NCI-H82 (cell line): Measurements from ENCODE around the gene ZNF750.

Source experiments
- DNase-seq: peaks from one replicate; lab custom pipeline; 2025; lab: John Stamatoyannopoulos, UW

ZNF750 gene

DNA sequence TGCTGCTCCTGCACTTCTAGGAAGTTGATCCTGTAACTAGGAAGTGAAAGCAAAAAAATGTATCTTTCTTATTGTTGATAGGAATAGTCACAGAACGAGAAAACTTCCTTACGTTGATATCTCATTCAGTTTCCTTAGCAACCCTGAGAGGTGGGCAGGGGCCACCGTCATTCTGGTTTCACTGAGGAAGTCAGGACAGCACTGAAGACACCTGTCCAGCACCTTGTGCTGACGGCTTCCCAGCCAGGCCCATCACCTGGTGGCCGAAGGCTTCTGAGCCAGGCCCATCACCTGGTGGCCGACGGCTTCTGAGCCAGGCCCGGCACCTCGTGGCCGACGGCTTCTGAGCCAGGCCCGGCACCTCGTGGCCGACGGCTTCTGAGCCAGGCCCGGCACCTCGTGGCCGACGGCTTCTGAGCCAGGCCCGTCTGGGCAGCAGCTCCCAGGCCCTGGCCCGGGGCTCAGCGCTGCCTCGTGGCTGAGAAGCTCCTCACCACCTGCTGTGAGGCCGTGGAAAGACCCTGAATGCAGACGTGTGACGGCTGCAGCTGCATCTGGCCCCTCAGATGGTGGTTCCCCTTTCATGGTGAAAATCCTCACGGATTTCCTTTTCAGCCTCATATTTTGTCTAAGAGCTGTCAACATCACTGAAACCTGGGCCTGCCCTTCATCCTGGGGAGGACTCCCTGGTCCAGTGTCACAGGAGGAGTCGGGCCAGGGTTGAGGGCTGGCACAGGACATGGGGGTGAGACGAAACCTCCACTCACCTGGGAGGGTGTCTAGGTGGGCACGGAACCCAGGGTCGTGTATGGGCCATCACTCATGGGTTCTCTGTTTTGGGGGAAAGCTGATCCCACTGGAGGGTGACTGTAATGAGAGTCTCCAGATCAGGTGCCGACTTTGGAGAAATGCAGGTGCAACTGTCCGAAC lies 33.0 kb upstream of the ZNF750 start:
- no peak for DNase-seq

DNA sequence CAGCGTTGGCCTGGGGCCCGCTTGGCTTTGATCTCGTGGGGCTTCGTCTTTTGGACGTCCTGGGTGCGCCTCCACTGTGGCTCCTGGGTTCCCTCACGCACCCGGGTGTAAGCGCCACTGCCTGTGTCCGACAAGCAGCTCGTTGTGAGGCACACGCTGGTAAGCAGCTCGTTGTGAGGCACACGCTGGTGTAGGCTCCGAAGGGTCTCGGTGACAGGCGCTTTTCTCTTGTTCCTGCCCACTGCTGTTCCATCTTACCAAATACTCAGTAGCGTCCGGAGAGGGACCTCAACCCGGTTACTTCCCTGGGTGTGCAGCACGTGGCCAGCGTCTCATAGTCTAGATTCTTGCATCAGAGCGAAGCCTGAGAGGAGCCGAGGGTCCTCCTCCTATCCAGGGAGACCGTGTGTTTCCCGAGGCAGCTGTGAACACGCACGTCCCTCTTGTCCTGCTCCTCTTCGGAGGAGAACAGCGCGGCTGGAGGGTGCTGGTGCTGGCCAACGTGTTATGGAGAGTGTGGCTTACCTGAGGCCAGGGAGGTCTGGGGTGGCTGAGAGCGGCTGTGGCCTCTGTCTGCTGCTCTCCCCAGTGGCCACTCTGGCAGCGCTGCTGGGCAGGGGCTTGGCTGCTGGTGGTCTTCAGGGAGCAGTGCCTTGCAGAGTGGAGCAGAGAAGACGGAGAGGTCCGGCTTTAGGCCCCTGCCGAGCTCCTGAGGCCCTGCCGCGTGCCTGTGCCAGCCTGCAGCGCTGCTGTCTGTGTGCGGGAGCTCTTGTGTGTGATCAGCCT lies 32.1 kb upstream of the ZNF750 start:
- DNase-seq: no peak

DNA sequence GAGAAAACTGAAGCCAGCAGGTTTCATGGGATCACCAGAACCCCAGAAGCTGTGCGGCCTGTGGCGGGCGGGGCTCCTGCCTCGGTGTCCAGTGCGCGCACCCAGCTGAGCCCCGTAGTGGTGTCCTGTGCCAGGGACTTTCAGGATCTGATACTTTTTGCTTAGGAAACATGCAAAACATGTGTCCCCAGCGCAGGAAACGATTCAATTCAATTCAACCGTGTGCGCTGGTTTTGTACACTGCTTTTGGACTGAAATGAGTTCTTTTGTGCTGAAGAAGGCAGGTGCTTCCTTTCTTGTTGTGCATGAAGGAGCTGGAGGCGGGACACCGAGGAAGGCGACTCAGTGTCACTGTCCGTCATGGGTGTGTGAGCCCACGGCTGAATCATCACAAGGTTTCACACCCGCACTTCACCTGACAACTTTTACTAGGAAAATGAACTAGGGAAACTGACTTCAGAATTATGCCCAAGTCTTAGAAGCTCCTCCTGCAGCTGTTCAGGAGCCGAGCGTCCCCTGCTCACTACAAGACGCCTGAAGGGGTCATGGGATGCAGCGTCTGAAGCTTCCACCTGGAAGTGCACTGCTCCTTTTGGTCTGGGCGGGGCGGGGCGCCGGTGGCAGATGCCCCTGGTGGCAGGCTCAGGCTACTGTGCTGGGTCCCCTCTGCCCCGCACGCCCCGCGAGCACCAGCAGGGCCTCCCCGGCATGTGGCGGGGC lies 31.4 kb upstream of the ZNF750 start:
- no peak for DNase-seq

DNA sequence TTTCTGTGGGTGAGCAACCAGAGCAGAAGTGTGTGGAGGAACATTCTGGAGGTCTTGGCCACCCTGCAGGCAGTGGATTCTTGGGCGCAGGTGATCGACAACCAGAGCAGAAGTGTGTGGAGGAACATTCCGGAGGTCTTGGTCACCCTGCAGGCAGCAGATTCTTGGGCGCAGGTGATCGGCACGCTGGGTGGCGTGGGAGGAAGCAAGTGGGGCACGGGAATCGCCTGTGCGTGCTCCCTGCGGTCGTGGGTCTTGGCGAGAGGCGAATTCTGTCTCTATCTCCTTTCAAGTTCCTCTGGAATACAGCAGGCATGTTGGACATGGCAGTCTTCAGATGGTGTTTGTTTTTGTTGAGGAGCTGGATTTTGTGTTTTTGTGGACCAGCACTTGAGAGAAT lies 30.7 kb upstream of the ZNF750 start:
- no peak for DNase-seq

DNA sequence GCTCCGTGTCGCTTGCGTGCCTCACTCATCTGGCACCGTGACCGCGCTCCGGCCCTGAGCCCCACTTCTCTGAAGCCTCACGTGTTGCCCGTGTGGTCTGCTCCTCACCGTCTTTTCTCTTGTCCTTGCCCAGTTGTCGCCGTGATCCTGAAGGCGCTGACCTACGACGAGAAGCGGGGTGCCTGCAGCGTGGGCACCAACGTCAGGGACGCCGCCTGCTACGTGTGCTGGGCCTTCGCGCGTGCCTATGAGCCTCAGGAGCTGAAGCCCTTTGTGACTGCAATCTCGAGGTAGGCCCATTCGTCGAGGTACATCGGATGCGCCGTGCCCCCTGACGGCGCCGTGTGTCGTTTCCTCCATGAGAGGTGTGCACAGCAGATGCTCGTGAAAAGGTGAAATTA lies 30.3 kb upstream of the ZNF750 start:
- no peak for DNase-seq

DNA sequence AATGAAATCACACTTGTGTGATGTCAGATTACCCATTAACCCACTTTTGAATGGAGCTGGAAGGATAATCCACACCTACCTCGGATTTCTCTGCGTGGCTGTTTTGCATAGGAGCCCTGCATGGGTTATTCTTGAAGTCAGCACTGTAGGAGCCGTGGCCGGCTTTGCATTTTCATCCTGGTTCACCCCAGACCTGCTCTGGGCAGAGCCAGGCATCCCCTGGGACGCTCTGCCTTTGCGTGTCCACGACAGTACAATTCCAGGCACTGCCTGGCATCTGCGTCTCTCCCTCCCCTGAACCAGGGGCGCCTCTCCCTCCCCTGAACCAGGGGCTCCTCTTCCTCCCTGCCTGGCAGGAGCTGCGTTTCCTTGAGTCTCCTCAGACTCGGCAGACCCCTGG lies 29.7 kb upstream of the ZNF750 start:
- DNase-seq: no peak

DNA sequence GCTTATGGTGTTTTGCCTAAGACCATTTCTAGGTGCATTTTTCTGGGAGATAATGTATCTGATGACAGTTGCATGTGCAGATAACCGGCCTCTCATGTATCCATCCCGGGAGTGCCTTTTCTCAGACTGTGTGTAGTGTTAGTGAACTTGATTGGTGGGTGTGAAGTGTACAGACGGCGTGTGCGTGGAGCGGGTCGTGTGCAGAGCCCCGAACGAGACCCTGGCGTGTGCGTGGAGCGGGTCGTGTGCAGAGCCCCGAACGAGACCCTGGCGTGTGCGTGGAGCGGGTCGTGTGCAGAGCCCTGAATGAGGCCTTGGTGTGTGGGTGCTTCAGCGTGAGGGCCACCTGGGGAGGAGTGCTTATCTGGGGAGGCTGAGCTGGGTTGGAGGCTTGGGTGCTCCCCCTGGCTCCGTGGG lies 28.9 kb upstream of the ZNF750 start:
- no peak for DNase-seq

DNA sequence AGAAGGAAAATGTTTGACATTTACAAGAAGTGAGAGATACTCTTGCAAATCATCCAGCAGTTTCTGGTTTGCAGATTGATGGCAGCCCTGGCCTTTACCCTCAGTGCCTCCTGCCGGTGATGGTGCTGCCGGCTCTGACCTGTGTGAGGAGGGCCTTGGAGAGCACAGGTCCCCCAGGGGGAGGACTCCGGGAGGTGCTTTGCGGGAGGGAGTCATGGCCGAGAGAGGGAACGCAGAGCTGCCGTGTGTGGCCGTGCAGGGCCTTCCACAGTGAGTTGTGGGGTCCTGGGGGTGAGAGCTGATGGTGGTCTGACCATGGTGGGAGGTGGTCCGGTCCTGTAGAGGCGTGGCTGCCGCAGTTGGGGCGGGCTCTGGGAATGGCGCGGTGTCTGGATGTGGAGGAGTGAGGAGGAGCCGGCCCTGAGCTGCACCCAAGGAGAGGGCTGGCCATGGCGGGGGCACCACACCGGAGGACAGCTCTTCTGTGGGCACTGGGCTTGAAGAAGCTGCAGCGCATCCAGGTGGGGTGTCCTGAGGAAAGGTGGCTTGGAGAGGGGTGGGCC lies 28.0 kb upstream of the ZNF750 start:
- no peak for DNase-seq

DNA sequence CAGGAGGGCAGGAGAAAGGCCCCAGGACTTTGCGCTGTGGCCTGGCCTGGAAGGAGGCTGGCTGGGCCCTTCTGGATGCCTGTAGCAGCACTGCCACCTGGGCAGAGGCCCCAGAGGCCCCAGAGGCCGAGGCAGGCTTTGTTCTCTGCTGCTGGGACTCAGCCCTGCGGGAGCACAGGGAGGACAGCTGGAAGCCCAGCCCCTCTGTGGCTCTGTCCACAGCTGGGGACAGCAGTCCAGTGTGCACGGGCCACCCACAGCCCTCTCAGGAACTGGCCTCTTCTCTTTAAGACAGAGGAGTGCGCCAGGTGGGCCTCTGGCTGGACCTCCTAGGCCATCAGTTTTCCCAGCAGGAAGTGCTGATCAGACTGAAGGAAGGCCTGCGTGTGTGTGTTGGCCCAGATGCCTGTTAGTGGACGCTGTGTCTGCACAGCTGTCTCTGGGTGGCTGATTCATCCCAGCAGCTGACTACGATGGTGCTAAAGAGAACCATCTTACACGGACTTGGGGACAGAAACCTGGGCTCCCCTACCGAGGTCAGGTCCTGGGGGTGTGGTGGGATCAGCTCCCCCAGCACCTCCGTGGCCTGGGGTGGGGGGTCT lies 26.9 kb upstream of the ZNF750 start:
- DNase-seq: no peak

DNA sequence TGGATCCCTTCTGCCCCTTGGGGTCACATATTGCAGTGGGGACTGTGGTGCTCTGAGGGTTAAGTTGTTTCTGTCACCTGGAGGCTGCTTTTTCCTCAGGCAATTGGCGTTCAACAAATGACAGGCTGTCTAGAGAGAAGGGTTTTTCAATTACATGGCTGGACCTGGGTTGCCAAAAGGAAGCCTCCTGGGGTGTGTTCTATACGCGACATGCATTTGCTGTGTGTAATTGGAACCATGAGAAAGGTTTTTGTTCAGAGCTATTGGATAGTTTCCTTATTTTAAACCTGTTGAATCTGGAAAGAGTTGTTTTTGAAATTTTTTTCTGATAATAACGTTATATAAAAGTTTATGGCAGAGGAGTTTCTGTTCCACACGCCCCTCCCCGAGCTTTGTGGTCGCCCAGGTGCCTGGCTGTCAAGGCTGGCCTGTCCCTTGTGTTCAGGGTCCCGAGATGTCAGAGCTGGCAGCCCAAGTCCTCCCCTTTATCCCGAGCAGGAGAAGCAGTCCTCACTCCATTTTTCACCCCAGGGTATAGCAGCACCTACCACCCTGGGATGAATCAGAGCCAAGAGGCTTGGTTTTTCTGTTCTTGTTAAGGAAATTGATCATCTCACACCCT lies 26.1 kb upstream of the ZNF750 start:
- DNase-seq: no peak

DNA sequence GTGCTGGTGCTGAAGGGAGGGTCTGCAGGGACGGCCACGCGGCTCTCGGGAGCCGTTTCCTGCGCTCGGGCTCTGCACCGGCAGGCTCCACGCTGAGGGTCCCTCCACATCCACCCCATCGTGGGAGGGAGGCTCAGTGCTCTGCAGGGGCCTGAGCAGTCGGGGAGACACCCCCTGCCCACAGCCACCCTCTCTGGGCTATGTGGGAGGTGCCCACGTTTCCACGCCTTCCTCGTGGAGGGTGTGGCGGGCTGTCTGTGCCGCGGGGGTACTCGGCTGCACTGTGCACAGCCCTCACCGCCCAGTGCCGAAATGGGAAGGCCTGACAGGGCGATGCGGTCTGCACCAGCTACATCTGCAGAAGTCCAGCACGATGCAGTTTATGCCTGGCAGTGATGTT lies 25.5 kb upstream of the ZNF750 start:
- DNase-seq: no peak

DNA sequence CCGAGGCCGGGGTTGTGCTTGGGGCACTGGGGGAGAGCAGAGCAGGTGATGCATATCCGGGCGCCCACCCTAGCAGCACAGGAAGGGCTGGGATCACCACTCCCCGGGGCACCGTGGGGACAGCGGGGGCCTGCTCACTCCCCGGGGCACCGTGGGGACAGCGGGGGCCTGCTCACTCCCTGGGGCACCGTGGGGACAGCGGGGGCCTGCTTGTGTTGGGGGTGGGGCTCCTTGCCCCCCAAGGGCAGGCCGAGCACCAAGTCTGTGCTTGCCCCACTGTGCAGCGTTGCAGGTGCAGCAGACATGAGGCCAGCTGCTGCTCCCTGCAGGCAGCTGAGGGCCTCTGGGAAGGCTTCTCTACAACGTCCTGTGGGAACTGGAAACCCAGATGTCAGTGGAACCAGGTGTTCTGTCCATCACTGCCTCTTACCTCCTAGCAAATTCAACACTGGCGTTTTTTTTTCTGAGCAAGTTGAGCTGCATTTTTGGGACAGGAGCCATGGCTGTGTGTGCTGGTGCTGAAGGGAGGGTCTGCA lies 25.0 kb upstream of the ZNF750 start:
- no peak for DNase-seq

DNA sequence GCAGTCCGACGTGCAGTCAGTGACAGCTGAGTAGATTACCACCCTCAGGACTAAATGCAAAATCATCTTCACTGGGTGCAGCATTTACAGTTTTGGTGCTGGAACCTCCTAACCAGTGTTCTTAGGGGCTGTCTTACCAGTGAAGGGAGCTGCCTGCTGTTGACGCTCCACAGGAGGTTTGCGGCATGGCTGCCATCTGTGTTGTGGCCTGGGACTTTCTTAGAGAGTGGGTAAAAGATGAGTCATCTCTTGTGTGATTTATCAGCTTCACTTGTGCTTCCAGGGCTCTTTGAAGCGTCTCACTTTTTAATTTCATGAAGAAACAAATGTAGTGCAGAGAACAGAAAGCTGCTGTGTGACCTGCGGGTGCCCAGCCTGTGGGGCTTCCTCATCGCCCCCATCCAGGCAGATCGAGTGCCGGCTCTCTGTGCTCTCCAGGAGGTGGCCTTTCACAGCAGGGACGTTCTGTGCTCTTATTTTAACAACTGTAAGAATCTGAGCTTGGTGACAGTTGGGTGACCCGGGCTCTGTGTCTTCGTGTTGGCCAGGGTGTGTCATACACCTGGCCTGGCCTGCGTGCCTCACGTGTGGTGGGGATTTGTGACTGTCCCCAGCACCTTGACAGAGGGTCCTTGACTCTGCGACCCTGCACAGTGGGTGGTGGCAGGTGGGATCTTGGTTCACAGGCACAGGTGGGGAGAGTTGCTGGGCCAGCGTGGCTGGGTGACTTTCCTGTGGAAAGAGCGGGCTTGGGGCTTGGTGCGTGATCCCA lies 24.3 kb upstream of the ZNF750 start:
- no peak for DNase-seq

DNA sequence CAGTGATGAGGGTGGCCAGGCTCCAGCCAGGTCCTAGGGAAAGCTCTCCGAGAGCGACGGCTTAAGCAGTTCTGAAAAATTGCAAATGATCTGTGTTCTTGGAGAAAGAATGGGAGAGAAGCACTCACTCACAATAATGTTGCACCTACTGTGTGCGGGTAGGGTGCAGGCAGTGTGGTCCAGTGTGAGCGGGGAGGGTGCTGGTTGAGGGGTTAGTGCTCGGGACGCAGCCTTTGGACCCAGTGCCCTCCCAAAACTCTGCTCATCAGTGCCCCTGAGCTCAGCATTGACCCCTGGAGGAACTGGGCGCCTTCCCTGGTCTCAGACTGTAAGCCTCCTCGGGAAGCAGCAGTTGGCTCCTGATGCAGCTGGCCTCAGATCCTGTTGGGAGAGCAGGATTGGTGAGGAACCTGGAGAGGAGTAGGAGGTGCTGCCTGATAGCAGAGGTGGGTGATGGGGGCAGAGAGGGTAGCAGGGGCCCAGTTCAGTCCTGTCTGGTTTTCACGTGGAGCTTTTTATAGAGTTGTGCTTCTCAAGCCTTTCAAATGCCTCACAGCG lies 23.6 kb upstream of the ZNF750 start:
- no peak for DNase-seq

DNA sequence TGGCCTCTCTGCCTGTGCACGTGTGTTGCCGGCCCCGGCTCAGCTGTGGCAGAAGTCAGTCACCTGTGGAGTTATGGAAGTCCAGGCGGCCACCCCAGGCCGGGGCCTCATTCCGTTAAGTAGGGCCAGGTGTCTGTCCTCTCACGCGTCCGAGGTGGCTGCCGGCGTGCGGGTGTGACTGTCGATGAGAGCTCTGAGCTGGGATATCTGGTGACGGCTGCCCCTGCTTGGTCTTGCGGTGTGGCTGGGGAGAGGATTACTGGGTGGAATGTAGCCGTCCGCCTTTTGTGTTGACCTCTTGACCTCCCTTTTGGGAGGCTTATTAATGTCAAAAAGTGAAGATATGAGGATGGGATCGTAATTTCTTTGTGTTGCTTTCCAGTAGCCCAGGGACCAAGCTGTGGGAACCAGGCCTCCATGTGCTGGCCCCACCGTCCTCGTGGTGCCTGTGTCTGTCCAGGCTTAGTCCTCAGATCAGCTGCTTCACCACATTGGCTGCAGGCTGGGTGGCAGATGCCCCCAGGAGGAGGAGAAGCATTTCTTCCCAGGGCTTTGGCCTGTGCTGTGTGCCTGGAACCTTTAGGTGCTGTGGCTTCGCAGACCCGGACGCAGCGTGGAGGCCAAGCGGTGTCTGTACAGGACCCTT lies 23.0 kb upstream of the ZNF750 start:
- no peak for DNase-seq

DNA sequence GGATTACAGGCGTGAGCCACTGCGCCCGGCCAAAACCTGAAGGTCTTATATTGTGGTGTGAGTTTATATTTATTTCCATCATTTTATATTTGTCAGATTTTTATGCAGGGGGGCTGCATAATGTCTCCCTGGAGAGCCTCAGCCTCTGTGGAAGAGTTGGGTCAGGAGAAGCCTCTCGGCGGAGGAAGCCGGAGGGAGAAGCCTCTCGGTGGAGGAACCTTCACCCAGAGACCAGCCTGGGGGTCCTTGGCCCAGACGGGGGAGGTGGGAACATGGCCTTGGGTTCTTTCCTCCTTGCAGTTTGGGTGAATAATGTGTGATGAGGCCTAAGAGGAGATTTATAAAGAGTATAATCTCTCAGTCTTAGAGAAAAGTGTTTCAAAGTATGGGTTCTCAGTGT lies 22.4 kb upstream of the ZNF750 start:
- no peak for DNase-seq

DNA sequence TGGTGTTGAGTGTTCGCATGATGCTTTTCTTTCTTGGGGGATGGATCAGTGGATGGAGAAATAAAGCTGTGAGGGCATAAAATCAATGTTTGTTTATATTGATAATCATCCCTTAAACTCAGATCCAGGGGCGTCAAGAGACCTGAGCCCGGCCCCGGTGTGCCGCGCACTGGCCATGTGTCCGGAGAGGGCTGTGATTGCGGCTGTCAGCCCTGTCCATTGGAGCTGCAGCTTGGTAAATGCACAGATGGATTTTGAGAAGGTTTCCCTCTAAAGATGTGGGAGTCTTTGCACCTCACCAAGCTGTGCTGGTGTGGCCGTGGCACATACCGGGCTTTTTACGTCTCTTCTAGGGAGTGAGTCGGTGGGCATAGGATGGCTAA lies 21.6 kb upstream of the ZNF750 start:
- no peak for DNase-seq

DNA sequence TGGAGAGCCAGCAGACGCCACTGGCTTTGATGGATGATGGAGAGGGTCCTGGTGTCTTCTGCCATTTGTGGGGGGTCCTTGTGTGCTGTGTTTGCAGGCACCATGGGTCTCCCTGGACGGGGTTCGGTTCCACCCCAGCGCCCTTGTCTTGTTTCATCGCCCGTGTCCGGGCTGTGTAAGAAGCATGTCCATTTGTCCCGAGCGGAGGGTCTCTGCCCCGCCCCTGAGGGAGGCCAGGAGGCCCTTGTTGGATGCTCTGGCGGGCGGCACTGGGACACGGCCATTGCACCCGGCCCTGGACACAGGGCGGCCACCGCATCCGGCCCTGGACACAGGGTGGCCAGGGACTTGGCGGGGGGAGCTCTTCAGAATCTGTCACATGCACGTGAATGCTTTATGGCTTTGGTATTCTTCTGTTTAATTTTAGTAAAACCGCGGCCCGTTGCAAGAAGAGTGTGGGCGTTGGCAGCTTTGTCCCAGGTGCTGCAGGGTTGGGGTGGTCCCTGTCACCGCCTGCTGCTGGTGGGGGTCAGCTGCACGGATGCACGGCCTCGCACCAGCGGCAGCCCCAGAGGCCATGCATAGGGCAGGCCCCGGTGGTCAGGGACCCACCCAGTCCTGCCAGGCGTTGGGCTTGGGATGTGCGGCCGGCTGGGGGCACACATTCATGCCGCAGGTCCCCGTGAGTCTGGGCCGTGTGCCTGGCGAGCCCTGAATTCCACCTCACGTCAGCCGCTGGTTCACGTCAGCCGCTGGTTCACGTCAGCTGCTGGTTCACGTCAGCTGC lies 21.0 kb upstream of the ZNF750 start:
- DNase-seq: no peak
